IMR-90 (cell line): ENCODE measurements around the gene ARHGEF9. TPM values are rescaled to one million over a fixed set of nuclear protein-coding genes. Genes with fewer than 3 reads are reported as not detected.

Source experiments
- ATAC-seq: fragments of 200-7000 bp; cut with Tn5 transposase; 2 replicates; pipeline ENCODE4 v1.9.1; 2020; ENCODE audit warnings: low read depth, mild to moderate bottlenecking, moderate library complexity
- BruUV-seq: library from RNA; stranded (reverse); fragments of 400-500 nt; replicated peaks from 2 replicates; lab custom pipeline; 2021; lab: Mats Ljungman, UMichigan
- CTCF ChIA-PET: fragments of 300-600 bp; formaldehyde crosslinking; extraction: SDS; loops from one replicate; lab custom pipeline; 2021; ENCODE audit warnings: antibody characterized with exemption; lab: Yijun Ruan, JAX
- POLR2A ChIA-PET: fragments of 300-600 bp; sonication (Branson Sonifier 250); formaldehyde crosslinking; loops from one replicate; lab custom pipeline; 2022; ENCODE audit warnings: antibody characterized with exemption; ENCODE audit not compliant: unreplicated experiment; lab: Charles Lee
- DNase-seq: peaks from one replicate; pipeline ENCODE4 v3.0.0; 2013
- H2AFZ ChIP-seq: replicated peaks from 2 replicates; pipeline ENCODE3; 2013; ENCODE audit warnings: low read length, mild to moderate bottlenecking; ENCODE audit not compliant: poor library complexity
- H2AK5ac ChIP-seq: 2 replicates; pipeline ENCODE4 v1.6.1; 2013; ENCODE audit warnings: low read depth, low read length, inconsistent platforms
- H2AK9ac ChIP-seq: replicated peaks from 2 replicates; pipeline ENCODE3; 2013; ENCODE audit warnings: mild to moderate bottlenecking, low read depth, low read length, moderate library complexity; ENCODE audit not compliant: poor library complexity
- H2BK120ac ChIP-seq: 2 replicates; pipeline ENCODE4 v1.6.1; 2013; ENCODE audit warnings: low read depth, low read length, inconsistent platforms
- H2BK15ac ChIP-seq: 3 replicates; pipeline ENCODE4 v1.6.1; 2013; ENCODE audit warnings: low read depth, low read length, inconsistent platforms
- H2BK20ac ChIP-seq: 2 replicates; pipeline ENCODE4 v1.6.1; 2013; ENCODE audit warnings: low read depth, mild to moderate bottlenecking, inconsistent platforms, low read length, moderate library complexity
- H2BK5ac ChIP-seq: 2 replicates; pipeline ENCODE4 v1.6.1; 2013; ENCODE audit warnings: mild to moderate bottlenecking, low read depth, low read length, inconsistent platforms; ENCODE audit not compliant: poor library complexity, severe bottlenecking
- H3K14ac ChIP-seq: replicated peaks from 2 replicates; pipeline ENCODE4 v1.6.1; 2013; ENCODE audit warnings: low read depth, low read length, inconsistent platforms
- H3K18ac ChIP-seq: 2 replicates; pipeline ENCODE4 v1.6.1; 2013; ENCODE audit warnings: low read depth, low read length, control low read depth
- H3K23ac ChIP-seq: 2 replicates; pipeline ENCODE4 v1.6.1; 2013; ENCODE audit warnings: low read depth, low read length, inconsistent platforms
- H3K27ac ChIP-seq: 2 replicates; pipeline ENCODE4 v1.5.1; 2013; ENCODE audit warnings: mild to moderate bottlenecking, control low read depth, low read length; ENCODE audit not compliant: insufficient read depth
- H3K27me3 ChIP-seq: 2 replicates; pipeline ENCODE4 v1.6.1; 2013; ENCODE audit warnings: low read length; ENCODE audit not compliant: control insufficient read depth, insufficient read depth
- H3K36me3 ChIP-seq: 2 replicates; pipeline ENCODE4 v1.6.1; 2013; ENCODE audit warnings: low read length, mixed read lengths; ENCODE audit not compliant: control insufficient read depth, insufficient read depth
- H3K4ac ChIP-seq: 2 replicates; pipeline ENCODE4 v1.6.1; 2013; ENCODE audit warnings: low read depth, low read length, inconsistent platforms
- H3K4me1 ChIP-seq: 2 replicates; pipeline ENCODE4 v1.6.1; 2013; ENCODE audit warnings: low read length, mixed read lengths; ENCODE audit not compliant: control insufficient read depth, insufficient read depth
- H3K4me2 ChIP-seq: 2 replicates; pipeline ENCODE4 v1.6.1; 2013; ENCODE audit warnings: low read depth, mild to moderate bottlenecking, control low read depth, low read length, moderate library complexity
- H3K4me3 ChIP-seq: 2 replicates; pipeline ENCODE4 v1.5.1; 2013; ENCODE audit warnings: low read depth, mild to moderate bottlenecking, control low read depth, low read length, moderate library complexity; ENCODE audit not compliant: insufficient read depth
- H3K56ac ChIP-seq: 2 replicates; pipeline ENCODE4 v1.6.1; 2013; ENCODE audit warnings: low read length, inconsistent platforms; ENCODE audit not compliant: insufficient read depth; ENCODE audit errors: extremely low read depth
- H3K79me1 ChIP-seq, 2 experiments: 2 replicates each; pipeline ENCODE4 v1.6.1; 2013; ENCODE audit warnings: low read length in 2 of 2, inconsistent platforms in 1 of 2, low read depth in 1 of 2
- H3K9ac ChIP-seq: 2 replicates; pipeline ENCODE4 v1.6.1; 2013; ENCODE audit warnings: low read depth, low read length, control low read depth
- H3K9me1 ChIP-seq: 2 replicates; pipeline ENCODE4 v1.6.1; 2013; ENCODE audit warnings: low read length, inconsistent platforms; ENCODE audit not compliant: insufficient read depth
- H3K9me3 ChIP-seq: 2 replicates; pipeline ENCODE4 v1.6.1; 2013; ENCODE audit warnings: low read length; ENCODE audit not compliant: control insufficient read depth, insufficient read depth
- H4K20me1 ChIP-seq: 2 replicates; pipeline ENCODE4 v1.6.1; 2013; ENCODE audit warnings: low read length, inconsistent platforms; ENCODE audit not compliant: insufficient read depth
- H4K5ac ChIP-seq: 2 replicates; pipeline ENCODE4 v1.6.1; 2013; ENCODE audit warnings: mild to moderate bottlenecking, low read depth, low read length, control low read depth
- H4K8ac ChIP-seq, 2 experiments: 2 replicates each; pipeline ENCODE4 v1.6.1; 2013; ENCODE audit warnings: low read depth in 2 of 2, low read length in 2 of 2, control low read depth in 1 of 2, inconsistent platforms in 1 of 2
- H4K91ac ChIP-seq: 2 replicates; pipeline ENCODE4 v1.6.1; 2013; ENCODE audit warnings: low read depth, low read length, inconsistent platforms; ENCODE audit not compliant: insufficient read depth
- CTCF ChIP-seq: conservative IDR thresholded peaks from 2 replicates; pipeline ENCODE4 v1.5.1; 2012; ENCODE audit warnings: mild to moderate bottlenecking, low read depth, low read length, improper control_type of control experiment
- MAZ ChIP-seq: IDR thresholded peaks from 2 replicates; pipeline ENCODE4 v1.6.1; 2012; ENCODE audit warnings: low read depth, mild to moderate bottlenecking, low read length, improper control_type of control experiment, moderate library complexity, borderline replicate concordance
- WGBS, 2 experiments: methylation state at CpG; one replicate each; pipeline versions ENCODE4 v1.1.5 to v1.1.7; 2013; ENCODE audit warnings: missing lambda C conversion rate in 2 of 2; ENCODE audit not compliant: insufficient read length in 1 of 2; ENCODE audit errors: extremely low coverage in 2 of 2; 5-methylcytosine and 5-hydroxymethylcytosine counted together
- dilution Hi-C: fragments of 300-500 bp; cut with HindIII; formaldehyde crosslinking; loops from one replicate; pipeline ENCODE4 v1.14.3; 2018; ENCODE audit warnings: low sequenced_read_pairs; ENCODE audit not compliant: unreplicated experiment
- in situ Hi-C: fragments of 300-500 bp; cut with MboI; formaldehyde crosslinking; loops from 3 replicates; pipeline ENCODE4 v1.14.3; 2019; ENCODE audit warnings: low sequenced_read_pairs, inconsistent platforms, mixed read lengths
- intact Hi-C: fragments of 100-400 bp; cut with micrococcal nuclease; formaldehyde crosslinking; loops from 2 replicates; pipeline ENCODE4 v1.10.0; 2022
- polyA plus RNA-seq, 3 experiments: library from polyadenylated mRNA; depleted of rRNA; stranded (reverse); fragments of >200 nt; gene quantifications; 2 replicates each; pipeline ENCODE4 v1.2.3, GENCODE V29; 2012; ENCODE audit warnings: low replicate concordance in 1 of 3
- total RNA-seq: library from RNA; depleted of rRNA; stranded (reverse); fragments of >200 nt; gene quantifications from 2 replicates; pipeline ENCODE4 v1.2.3, GENCODE V29; 2012
- TF ChIP-seq, protein P1 (sequence below): fragments of 150-350 bp; IDR thresholded peaks from 2 replicates; pipeline ENCODE4 v1.6.1; 2017; ENCODE audit warnings: mild to moderate bottlenecking, antibody characterized with exemption, low read length, low read depth

The ARHGEF9 gene
- total and polyA plus RNA-seq, 2 of the 4 experiments (the other 2 are of a cell fraction): 7.1 to 11.8 TPM

- no CpG with 5 or more reads among the region's 6 CpGs for WGBS, 2 experiments
- no peak for TF ChIP-seq MAZ
- TF ChIP-seq, protein P1, sequence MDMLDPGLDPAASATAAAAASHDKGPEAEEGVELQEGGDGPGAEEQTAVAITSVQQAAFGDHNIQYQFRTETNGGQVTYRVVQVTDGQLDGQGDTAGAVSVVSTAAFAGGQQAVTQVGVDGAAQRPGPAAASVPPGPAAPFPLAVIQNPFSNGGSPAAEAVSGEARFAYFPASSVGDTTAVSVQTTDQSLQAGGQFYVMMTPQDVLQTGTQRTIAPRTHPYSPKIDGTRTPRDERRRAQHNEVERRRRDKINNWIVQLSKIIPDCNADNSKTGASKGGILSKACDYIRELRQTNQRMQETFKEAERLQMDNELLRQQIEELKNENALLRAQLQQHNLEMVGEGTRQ: no peak
- TF ChIP-seq CTCF: no peak
- intact Hi-C loops (no loop called here), dilution Hi-C loops (no loop called here), in situ Hi-C loops (no loop called here)
- no peak overlapping the region for H3K4me2 ChIP-seq
- POLR2A ChIA-PET: interaction anchor here (0.6 kb wide), 1 partner anchor 106 kb away, joined by 5 read pairs; no protein-coding TSS in a partner anchor
- H3K4me1 ChIP-seq: no peaks in the 10 kb centered on the region
- no peak overlapping the region for H2BK15ac ChIP-seq
- no peak overlapping the region for H3K23ac ChIP-seq
- no peak overlapping the region for H2BK120ac ChIP-seq
- no peak overlapping the region for H2AFZ ChIP-seq
- no peak overlapping the region for H3K18ac ChIP-seq
- ATAC-seq: no peak
- H3K79me1 ChIP-seq: no peaks in the 10 kb centered on the region
- H2AK9ac ChIP-seq: no peak overlapping the region
- peaks cover 6% of the 10 kb centered on the region for H3K9me3 ChIP-seq
- peaks cover 1% of the 10 kb centered on the region; the same call in 1 of the 2 replicates for H3K27me3 ChIP-seq
- no peaks in the 10 kb centered on the region for H4K20me1 ChIP-seq
- no peak overlapping the region for H3K4ac ChIP-seq
- no peak overlapping the region for H4K91ac ChIP-seq
- H2BK20ac ChIP-seq: no peak overlapping the region
- H4K5ac ChIP-seq: no peak overlapping the region
- CTCF ChIA-PET: no interaction called here
- no peak overlapping the region for H2BK5ac ChIP-seq
- H3K4me3 ChIP-seq: no peak overlapping the region
- no peaks in the 10 kb centered on the region for H3K36me3 ChIP-seq
- H4K8ac ChIP-seq: no peak overlapping the region
- H3K27ac ChIP-seq: no peak overlapping the region
- no peaks in the 10 kb centered on the region for H3K9me1 ChIP-seq
- H3K56ac ChIP-seq: no peak overlapping the region
- no peak overlapping the region for H3K14ac ChIP-seq
- no peak overlapping the region for H3K9ac ChIP-seq
- H2AK5ac ChIP-seq: no peak overlapping the region
- DNase-seq: no peak
- BruUV-seq: no TSS peak
These were observed 2.5 kb downstream of the ARHGEF9 start for GRCh38 chrX:63782515-63782914.
